Measurements from ENCODE around the gene SIGLEC6.

SIGLEC6 gene

GRCh38 chr19:51531349-51532315 lies at the start of gene SIGLEC6:
TSS of gene SIGLEC6 (minus strand) at chr19:51531670. CDS start at chr19:51531648, 22 bp downstream.
- DNase-seq, result peak; percentile 12

- DNase-seq, result no peak
Measured at GRCh38 chr19:51576850-51577249, 45.4 kb upstream of the SIGLEC6 start.

GRCh38 chr19:51573331-51573730 lies 41.9 kb upstream of the SIGLEC6 start:
- DNase-seq, result no peak

- DNase-seq, result no peak
Measured at GRCh38 chr19:51572908-51573307, 41.4 kb upstream of the SIGLEC6 start.

GRCh38 chr19:51572410-51572809 lies 40.9 kb upstream of the SIGLEC6 start:
- no peak for DNase-seq

- no peak for DNase-seq
Measured at GRCh38 chr19:51571599-51571998, 40.1 kb upstream of the SIGLEC6 start.

- DNase-seq, result peak; percentile 91
Measured at GRCh38 chr19:51570962-51571575, 39.6 kb upstream of the SIGLEC6 start, which contains the start of gene ZNF175. TSS of gene ZNF175 (plus strand) at chr19:51571283. CDS start at chr19:51573330, 2,047 bp downstream.

GRCh38 chr19:51568456-51568855 lies 37.0 kb upstream of the SIGLEC6 start:
- DNase-seq, result no peak

- DNase-seq, result no peak
Measured at GRCh38 chr19:51567583-51567982, 36.1 kb upstream of the SIGLEC6 start.

DNA sequence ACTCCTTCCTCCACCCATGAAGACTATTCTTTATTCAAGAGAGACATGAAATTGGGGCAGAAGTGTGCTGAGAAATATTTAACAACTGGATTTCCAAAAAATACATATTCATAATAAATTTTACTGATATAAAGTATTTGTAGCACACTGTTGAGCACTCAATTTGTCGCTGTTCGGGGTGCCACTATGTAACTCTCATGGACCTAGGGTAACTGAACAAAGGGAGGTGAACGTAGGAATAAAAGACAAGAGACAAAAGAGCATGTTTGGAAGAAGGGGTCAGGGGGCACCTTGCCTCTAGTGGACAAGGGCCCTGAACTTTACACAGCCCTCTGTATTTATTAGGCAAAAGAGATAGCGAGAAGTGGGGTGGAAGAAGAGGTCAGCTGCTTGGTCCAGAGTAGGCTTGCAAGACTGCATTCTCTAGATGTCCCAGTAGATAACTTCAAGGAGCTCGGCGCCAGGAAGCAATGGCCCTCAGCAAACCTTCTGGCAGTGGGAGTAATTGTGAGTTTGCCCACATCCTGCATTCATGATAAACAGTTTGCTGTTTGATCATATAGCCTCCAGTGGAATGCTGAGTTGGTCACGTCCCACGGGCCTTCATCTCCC lies 35.1 kb upstream of the SIGLEC6 start:
- DNase-seq, result no peak

GRCh38 chr19:51565583-51565982 lies 34.1 kb upstream of the SIGLEC6 start:
- DNase-seq, result no peak

- no peak for DNase-seq
Measured at GRCh38 chr19:51564791-51565190, 33.3 kb upstream of the SIGLEC6 start.

- no peak for DNase-seq
Measured at GRCh38 chr19:51560339-51560738, 28.9 kb upstream of the SIGLEC6 start.

DNA sequence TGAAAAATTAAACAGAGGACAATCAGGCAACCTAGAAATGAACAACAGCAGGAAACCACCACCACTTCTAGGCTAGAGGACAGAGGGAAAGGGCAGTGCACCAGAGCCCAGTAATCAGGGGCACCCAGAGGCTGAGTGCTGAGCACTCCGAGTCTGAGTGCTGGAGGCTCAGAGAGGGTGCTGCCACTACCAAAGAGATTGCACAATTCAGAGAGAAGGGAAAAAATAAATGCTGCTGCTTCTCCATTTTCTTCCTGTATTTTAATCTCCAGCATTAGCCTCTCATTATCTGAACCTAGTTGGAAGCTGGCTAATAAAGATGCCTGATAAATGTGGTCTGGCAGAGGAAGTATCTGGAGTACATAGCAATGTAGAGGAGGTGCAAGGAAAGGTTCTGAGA lies 27.8 kb upstream of the SIGLEC6 start:
- DNase-seq, result no peak

GRCh38 chr19:51552996-51553725 lies 21.7 kb upstream of the SIGLEC6 start:
- peak; percentile 41 for DNase-seq

DNA sequence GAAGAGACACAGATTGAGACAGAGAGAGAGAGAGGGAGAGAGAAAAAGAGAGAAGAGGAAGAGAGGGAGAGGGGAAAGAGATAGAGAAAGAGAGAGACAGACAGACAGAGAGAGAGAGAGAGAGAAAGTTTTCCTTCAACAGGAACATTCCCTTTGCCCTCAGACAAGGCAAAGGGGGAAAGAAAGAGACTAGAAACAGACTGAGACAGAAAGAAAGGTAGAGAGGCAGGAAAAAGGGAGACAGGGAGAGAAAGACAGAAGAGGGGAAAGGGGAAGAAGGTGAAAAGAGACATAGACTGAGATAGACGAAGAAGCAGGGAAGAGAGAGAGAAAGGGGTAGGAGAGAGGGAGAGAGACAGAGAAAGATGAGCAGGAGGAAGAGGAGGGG lies 21.1 kb upstream of the SIGLEC6 start:
- no peak for DNase-seq

DNA sequence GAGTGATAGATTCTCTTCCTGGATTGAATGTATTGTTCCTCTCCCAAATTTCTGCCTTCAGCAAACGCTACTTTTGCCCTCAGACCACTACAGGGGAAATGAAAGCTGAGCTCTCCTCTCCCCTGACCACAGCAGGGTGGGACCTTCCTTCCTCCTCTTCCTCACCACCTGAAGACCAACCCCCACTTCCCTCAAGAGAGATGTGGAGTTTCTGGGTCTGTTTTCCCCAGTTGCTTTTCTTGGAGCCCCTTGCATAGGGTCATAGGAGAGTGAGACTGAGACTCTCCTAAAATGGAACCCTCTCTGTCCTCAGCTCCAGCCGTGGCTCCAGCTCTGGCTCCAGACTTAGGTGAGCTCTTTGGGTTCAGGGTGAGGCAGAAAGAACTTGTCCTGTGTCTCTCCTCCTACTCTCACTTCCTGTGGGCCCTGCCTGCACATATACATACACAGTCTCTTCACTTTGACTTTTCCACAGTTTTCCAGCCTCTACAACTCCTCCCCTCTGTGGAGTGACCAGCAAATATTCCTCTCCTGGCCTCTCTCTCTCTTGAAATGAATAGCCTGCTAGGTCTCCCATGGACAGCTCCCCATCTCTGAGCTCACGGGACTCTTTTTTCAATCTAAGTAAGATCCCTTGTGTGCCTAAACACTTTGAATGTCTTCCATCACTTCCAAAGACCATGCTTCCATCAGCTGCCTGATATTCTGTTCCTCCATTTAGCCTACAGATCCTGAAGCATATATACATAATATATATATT lies 20.4 kb upstream of the SIGLEC6 start:
- no peak for DNase-seq

DNA sequence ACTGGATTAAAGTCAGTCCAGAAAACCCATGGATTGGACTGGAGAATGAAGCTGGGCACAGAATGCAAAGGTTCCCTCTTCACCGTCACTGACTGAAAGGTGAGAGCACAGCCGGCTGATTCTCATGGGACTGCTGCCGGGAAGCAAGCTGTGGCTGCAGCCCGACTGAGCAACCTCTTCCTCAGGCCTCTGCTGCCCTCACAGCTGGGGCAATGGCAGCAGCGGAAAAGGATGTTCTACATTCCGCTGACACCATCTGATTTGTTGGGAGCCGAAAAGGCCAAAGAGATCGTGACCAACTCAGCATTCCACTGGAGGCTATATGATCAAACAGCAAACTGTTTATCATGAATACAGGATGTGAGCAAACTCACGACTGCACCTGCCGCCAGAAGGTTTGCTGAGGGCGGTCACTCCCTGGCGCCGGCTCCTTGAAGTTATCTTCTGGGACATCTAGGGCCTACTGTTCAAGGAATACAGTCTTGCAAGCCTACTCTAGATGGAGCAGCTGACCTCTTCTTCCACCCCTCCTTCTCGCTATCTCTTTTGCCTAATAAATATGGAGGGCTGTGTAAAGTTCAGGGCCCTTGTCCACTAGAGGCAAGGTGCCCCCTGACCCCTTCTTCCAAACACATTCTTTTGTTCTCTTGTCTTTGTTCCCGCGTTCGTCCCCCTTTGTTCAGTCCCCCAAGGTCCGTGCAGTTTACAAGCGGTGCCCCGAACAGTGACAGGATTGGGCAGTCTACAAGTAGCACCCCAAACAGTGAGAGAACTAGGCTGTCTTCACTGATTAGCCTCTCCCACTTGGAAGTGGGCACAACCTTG lies 19.6 kb upstream of the SIGLEC6 start:
- DNase-seq, result no peak

DNA sequence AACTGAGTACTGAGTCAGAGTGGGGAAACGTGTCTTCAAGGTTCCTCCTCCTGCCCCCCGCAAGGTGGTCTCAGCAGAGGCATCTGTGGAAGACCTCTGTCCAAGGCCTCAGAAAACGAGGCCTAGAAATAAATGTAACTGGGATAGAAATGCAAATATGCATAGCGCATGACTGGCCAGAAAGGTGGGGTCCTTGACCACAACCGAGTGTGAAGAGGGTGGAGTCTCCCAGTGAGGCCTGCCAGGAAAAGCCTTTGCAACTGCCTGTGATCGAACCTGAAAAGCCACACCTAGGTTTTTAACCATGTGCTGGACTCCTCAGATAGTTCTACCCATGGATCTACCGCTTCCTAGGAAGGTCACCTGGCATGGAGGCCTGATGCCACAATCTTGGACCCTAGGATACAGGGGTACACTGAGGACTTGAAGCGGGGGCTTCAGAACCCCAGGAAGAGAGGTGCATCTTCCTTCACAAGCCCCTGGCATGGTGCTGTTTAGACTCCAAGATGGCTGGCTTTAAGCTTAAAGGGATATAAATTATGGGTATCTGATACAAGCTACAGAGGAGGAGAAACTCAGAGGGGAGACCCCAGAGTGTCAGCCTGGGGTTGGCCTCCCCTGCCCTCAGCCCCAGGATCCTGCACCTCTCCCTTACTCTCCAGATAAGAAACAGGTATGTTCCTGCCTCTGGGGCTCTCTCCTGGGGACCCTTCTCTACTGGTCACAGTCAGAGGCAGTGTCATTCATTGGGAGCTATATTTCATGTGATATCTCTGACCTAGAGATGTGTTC lies 18.3 kb upstream of the SIGLEC6 start:
- DNase-seq, result no peak

DNA sequence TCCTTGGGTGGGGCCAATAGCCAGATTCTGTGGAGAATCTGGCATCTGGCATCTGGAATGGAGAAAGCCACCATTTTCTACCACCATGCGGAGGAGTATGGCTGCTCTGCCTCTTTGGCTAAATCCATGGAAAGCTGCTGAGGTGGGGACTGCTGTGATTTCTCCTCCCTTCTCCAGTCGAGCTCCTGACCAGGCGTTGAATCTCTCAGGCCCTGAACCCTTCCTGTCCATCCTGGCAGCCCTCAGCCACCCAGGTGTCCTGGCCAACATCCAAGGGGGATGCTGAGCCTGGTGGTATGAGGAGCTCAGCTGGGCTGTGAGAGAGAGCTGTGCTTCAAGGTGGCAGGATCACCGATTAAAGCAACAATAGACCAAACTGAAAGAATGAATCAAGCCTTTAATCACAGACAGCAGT lies 17.4 kb upstream of the SIGLEC6 start:
- no peak for DNase-seq

All from CD4-positive, alpha-beta T cell treated with Interleukin-6 for 4 hours (primary cell).